Measurements from ENCODE around the gene PODXL2.

PODXL2 gene

DNA sequence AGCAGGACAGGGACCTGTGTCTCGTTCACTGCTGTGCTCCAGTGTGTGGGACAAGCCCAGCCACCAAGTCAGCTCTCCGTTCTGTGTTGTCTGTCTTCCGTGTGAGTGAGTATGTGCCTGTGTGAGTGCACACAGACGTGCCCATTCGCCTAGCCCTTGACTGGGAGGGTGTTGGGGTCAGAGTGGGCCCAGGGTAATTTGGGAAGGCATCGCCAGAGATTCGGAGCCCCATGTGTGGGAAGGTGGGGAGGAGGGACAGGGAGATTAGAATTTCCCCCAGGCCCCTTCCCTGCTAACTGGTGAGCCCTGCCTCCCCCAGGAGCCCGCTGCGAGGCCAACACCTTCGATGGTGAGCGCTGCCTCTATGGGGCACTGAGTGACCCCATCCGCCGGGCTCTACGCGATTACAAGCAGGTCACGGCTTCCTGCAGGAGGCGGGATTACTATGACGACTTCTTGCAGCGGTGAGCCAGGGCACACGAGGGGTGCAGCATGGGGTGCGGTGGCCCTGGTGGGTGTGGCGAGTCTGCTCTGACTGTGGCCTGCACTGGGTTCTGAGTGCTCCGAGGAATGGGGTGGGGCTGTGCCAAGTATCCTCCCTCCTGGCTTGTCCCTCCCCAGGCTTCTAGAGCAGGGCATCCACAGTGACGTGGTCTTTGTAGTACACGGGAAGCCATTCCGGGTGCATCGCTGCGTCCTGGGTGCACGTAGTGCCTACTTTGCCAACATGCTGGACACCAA, 46.8 kb downstream of the PODXL2 start:
- H3K4me3 ChIP-seq (ENCODE audit: low read depth, low read length) = no peak overlapping the region
- TF ChIP-seq, protein P1, sequence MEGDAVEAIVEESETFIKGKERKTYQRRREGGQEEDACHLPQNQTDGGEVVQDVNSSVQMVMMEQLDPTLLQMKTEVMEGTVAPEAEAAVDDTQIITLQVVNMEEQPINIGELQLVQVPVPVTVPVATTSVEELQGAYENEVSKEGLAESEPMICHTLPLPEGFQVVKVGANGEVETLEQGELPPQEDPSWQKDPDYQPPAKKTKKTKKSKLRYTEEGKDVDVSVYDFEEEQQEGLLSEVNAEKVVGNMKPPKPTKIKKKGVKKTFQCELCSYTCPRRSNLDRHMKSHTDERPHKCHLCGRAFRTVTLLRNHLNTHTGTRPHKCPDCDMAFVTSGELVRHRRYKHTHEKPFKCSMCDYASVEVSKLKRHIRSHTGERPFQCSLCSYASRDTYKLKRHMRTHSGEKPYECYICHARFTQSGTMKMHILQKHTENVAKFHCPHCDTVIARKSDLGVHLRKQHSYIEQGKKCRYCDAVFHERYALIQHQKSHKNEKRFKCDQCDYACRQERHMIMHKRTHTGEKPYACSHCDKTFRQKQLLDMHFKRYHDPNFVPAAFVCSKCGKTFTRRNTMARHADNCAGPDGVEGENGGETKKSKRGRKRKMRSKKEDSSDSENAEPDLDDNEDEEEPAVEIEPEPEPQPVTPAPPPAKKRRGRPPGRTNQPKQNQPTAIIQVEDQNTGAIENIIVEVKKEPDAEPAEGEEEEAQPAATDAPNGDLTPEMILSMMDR (IDR thresholded peaks at IDR 0.05; ENCODE audit: low read depth, low read length) = no peak
- H3K27me3 ChIP-seq (ENCODE audit: insufficient read depth, low read depth, severe bottlenecking) = no peaks in the 10 kb centered on the region
- no peaks in the 10 kb centered on the region for H3K9me3 ChIP-seq (ENCODE audit: severe bottlenecking)
- no peak overlapping the region for H3K27ac ChIP-seq
- H3K36me3 ChIP-seq = peaks cover 4% of the 10 kb centered on the region
- DNase-seq = no peak

DNA sequence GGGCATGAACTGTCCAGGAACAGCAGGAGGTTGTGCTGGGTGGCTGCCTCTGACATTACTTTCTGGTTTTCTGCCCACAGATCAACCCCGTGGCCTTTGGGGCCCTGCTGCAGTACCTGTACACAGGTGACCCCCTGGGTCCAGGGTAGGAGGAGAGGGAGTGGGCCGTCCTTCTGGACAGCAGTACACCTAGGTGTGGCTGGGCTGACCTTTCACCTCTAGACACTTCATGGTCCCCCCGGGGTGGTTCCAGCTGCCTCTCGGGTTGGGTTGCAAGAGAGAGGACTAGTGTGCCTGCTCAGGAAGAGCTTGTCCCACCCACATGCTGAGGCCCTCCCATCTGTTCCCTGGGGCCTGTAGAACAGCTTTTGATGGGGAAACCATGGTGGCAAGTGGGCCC, 47.5 kb downstream of the PODXL2 start:
- Histone ChIP-seq H3K36me3 (peaks cover 2% of the 10 kb centered on the region), H3K4me3 (ENCODE audit: low read depth, low read length) (no peak overlapping the region), H3K27me3 (ENCODE audit: insufficient read depth, low read depth, severe bottlenecking) (no peaks in the 10 kb centered on the region), H3K27ac (no peak overlapping the region), H3K9me3 (ENCODE audit: severe bottlenecking) (no peaks in the 10 kb centered on the region)
- no peak for DNase-seq
- TF ChIP-seq, protein P1 (IDR thresholded peaks at IDR 0.05; ENCODE audit: low read depth, low read length) = no peak

DNA sequence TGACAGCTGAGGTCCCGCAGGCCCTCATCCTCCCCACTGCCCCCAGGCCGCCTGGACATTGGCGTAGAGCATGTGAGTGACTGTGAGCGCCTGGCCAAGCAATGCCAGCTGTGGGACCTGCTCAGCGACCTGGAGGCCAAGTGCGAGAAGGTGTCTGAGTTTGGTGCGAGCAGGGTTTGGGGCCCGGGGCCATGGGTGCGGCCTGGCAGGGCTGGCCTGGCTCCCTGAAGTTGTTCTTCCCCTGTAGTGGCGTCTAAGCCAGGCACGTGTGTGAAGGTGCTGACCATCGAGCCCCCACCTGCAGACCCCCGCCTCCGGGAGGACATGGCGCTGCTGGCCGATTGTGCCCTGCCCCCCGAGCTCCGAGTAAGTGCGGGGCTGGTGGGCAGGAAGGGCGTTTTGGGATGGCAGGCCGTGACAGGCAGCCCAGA, 48.0 kb downstream of the PODXL2 start:
- TF ChIP-seq, protein P1 (IDR thresholded peaks at IDR 0.05; ENCODE audit: low read depth, low read length) = no peak
- no peak for DNase-seq
- H3K27ac ChIP-seq = no peak overlapping the region
- no peaks in the 10 kb centered on the region; the same call in 1 of the 2 replicates for H3K36me3 ChIP-seq
- H3K27me3 ChIP-seq (ENCODE audit: insufficient read depth, low read depth, severe bottlenecking) = no peaks in the 10 kb centered on the region
- H3K4me3 ChIP-seq (ENCODE audit: low read depth, low read length) = no peak overlapping the region
- no peaks in the 10 kb centered on the region for H3K9me3 ChIP-seq (ENCODE audit: severe bottlenecking)

DNA sequence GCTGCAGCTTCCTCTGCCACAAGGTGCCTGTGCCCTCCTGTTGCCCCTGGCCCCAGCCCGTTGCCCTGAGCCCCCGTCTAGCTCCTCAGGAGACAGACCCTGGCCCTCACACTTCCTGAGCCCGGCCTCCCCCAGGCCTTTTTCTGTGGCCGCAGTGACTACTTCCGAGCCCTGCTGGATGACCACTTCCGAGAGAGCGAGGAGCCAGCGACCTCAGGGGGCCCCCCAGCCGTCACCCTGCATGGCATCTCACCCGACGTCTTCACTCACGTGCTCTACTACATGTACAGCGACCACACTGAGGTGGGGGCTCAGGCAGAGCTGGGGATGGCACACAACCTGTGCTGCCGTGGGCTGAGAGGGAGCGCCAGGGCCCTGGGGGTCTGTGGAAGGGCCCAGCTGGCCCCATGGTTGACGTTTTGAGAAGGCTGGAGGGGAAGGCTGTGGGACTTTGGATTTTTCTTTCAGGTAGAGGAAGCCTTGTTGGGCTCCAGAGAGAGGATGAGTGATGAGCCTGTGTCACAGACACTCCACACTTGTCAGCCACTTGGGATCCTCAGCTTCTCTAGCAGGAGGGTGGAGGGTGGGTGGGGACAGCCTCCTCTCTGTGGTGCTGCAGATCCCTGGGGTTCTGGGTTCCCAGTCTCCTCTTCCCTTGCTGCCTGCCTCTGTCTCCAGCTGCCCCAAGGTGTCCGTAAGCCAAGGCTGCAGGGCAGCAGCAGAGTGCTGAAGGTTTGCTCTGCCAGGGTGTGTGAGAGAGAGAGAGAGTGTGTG, 48.7 kb downstream of the PODXL2 start:
- H3K9me3 ChIP-seq (ENCODE audit: severe bottlenecking) = no peaks in the 10 kb centered on the region
- no peaks in the 10 kb centered on the region for H3K36me3 ChIP-seq
- TF ChIP-seq, protein P1 (IDR thresholded peaks at IDR 0.05; ENCODE audit: low read depth, low read length) = no peak
- no peaks in the 10 kb centered on the region for H3K27me3 ChIP-seq (ENCODE audit: insufficient read depth, low read depth, severe bottlenecking)
- DNase-seq = peak; percentile 3
- H3K27ac ChIP-seq = no peak overlapping the region
- H3K4me3 ChIP-seq (ENCODE audit: low read depth, low read length) = no peak overlapping the region

DNA sequence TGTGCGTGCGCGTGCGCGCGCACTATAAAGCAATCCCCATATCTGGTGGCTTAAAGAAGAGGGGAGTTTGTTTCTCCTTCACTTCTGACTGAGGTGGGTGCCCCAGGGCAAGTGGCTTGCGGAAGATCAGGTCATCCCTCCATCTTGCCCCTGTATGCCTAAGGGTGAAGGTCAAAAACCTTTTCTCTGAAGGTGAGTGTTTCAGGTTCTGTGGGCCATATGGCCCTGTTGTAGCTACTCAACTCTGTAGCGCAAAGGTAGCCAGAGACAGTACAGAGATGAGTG, 49.3 kb downstream of the PODXL2 start:
- no peaks in the 10 kb centered on the region for H3K27me3 ChIP-seq (ENCODE audit: insufficient read depth, low read depth, severe bottlenecking)
- TF ChIP-seq, protein P1 (IDR thresholded peaks at IDR 0.05; ENCODE audit: low read depth, low read length) = no peak
- H3K9me3 ChIP-seq (ENCODE audit: severe bottlenecking) = no peaks in the 10 kb centered on the region
- H3K36me3 ChIP-seq = no peaks in the 10 kb centered on the region
- H3K27ac ChIP-seq = no peak overlapping the region
- no peak overlapping the region for H3K4me3 ChIP-seq (ENCODE audit: low read depth, low read length)
- DNase-seq = no peak

All from WERI-Rb-1 (cell line).